BE2C (cell line): ENCODE measurements around the gene OSM.
A peak's percentile ranks its signal among the peaks of the same experiment; 100 is the strongest.

Experiments
- DNase-seq: peaks from one replicate; pipeline ENCODE4 v3.0.0-alpha.2; 2020
- H3K27me3 ChIP-seq: fragments of 250-450 bp; sonication (Bioruptor Pico); 2 replicates; pipeline ENCODE4 v1.5.1; 2020; ENCODE audit warnings: mild to moderate bottlenecking
- H3K36me3 ChIP-seq: fragments of 250-450 bp; sonication (Bioruptor Pico); 2 replicates; pipeline ENCODE4 v1.5.1; 2020; ENCODE audit warnings: mild to moderate bottlenecking
- H3K4me1 ChIP-seq: fragments of 250-450 bp; sonication (Bioruptor Pico); 2 replicates; pipeline ENCODE4 v1.5.1; 2020
- H3K4me3 ChIP-seq: 2 replicates; pipeline ENCODE4 v1.5.1; 2011; ENCODE audit warnings: low read depth, low read length
- H3K9me3 ChIP-seq: fragments of 250-450 bp; sonication (Bioruptor Pico); 2 replicates; pipeline ENCODE4 v1.5.1; 2020
- TF ChIP-seq, protein P1 (sequence below): IDR thresholded peaks from 2 replicates; pipeline ENCODE4 v1.5.1; 2012; ENCODE audit warnings: mild to moderate bottlenecking, low read depth, low read length

Gene OSM

DNA sequence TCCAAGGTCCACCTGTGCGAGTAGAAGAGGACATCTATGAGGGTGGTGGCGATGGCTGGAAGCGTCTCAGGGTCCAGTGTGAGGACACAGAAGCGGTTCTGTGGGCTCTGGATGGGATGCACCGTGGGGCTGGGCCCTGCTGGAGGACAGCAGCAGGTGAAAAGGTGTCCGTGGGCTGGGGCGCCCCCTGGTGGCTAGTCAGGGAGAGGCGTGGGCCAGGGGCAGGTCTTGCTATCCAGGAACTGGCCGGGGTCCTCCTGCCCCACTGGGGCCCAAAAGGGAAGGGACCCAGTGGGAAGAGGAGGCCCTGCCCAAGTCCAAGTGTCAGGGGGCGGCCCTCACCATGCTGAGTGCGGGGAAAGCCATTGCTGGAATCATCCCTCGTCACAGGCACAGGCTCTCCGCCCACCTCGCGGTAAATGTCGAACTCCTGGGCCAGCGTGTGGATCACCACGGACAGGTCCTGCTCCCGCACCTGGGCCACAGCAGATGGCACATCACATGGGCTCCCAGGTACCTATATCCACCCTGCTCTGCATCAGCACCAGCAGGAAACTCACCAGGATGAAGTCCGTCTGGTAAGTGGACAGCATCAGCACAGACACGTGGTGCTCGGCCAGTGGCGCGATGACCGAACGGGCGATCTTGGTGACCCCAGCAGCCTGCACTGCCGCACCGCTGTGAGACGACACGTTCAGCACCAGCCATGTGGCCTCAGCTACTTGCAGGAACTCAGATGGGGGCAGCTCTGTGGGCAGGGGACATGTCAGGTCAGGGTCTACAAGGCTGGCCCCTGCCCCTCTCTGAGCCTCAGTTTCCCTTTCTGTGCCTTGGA, 20.4 kb upstream of the OSM start:
- TF ChIP-seq, protein P1, sequence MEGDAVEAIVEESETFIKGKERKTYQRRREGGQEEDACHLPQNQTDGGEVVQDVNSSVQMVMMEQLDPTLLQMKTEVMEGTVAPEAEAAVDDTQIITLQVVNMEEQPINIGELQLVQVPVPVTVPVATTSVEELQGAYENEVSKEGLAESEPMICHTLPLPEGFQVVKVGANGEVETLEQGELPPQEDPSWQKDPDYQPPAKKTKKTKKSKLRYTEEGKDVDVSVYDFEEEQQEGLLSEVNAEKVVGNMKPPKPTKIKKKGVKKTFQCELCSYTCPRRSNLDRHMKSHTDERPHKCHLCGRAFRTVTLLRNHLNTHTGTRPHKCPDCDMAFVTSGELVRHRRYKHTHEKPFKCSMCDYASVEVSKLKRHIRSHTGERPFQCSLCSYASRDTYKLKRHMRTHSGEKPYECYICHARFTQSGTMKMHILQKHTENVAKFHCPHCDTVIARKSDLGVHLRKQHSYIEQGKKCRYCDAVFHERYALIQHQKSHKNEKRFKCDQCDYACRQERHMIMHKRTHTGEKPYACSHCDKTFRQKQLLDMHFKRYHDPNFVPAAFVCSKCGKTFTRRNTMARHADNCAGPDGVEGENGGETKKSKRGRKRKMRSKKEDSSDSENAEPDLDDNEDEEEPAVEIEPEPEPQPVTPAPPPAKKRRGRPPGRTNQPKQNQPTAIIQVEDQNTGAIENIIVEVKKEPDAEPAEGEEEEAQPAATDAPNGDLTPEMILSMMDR, result peak; percentile 85
- peak; percentile 83 for DNase-seq
- Histone ChIP-seq H3K4me3 (no peak overlapping the region), H3K9me3 (no peaks in the 10 kb centered on the region), H3K4me1 (peaks cover 16% of the 10 kb centered on the region), H3K27me3 (no peaks in the 10 kb centered on the region), H3K36me3 (no peaks in the 10 kb centered on the region)

DNA sequence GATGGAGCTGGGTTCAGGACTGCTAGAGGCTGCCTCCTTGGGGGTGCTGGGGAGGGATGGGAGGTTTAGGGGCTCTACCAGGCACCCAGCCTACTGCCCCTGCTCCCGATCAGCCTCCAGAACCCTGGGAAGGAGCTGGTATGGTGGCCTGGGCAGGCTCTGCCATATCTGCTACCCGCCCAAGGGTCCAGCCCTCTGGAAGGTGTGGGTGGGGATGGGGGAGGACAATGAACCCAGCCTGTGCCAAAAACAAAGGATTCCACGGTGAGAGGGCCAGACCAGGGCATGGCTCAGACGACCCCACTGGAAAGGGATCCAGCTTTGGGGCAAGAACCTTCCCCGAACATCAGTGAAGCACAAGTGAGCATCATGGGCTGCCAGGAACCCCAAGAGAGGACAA, 19.7 kb upstream of the OSM start:
- no peaks in the 10 kb centered on the region for H3K27me3 ChIP-seq
- H3K4me1 ChIP-seq, result peaks cover 16% of the 10 kb centered on the region
- H3K4me3 ChIP-seq, result no peak overlapping the region
- TF ChIP-seq, protein P1, result no peak
- no peaks in the 10 kb centered on the region for H3K9me3 ChIP-seq
- H3K36me3 ChIP-seq, result no peaks in the 10 kb centered on the region
- DNase-seq, result no peak

DNA sequence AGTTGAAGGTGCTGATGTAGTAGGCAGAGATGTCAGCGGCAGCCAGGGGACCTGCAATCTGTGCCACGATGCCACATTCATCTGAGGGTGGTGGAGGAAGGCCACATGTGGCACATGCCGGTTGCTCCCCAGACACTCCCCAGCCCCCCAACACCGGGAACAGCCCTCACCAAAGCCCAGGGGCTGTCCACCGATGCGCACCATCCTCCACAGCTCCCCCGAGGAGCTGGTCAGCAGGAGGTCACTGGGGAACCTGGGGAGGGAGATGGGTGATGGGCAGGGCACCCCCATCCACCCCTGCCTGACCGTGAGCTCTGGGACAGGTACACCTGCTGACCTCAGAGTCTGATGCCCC, 19.2 kb upstream of the OSM start:
- no peaks in the 10 kb centered on the region for H3K9me3 ChIP-seq
- TF ChIP-seq, protein P1, result no peak
- no peaks in the 10 kb centered on the region for H3K27me3 ChIP-seq
- no peak overlapping the region for H3K4me3 ChIP-seq
- no peaks in the 10 kb centered on the region for H3K36me3 ChIP-seq
- DNase-seq, result no peak
- H3K4me1 ChIP-seq, result peaks cover 13% of the 10 kb centered on the region

DNA sequence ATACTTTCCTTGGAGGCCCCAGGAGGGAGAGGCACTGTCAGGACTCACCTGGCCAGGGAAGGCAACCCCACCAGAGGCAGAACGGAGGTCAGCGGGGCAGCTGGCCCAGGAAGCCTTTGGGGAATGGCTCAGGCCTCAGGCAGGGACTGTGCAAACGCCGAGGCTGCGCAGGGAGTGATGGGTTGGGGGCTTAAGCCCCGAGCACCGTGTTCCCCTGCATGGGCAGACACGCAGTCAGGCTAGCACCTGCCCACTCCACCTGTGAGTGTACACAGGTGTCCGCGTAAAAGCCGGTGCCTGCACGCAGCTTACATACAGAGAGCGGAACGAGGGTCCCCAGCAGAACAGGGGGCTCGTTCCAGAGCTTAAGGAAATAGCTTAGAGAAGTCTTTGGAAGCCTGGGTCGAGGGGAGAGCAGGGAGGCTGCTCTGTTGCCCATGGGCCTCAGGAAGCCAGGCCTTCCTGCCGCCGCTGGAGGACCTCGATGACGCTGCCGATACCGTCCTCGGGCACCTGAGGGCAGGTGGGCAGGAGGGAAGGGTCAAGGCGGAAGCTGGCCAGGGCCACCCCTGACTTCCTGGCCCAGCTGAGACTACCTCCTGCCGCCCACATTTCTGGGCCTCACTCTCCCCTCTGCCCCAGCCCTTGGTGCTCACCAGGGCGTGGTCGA, 18.7 kb upstream of the OSM start:
- Histone ChIP-seq H3K27me3 (no peaks in the 10 kb centered on the region), H3K9me3 (no peaks in the 10 kb centered on the region), H3K4me3 (no peak overlapping the region), H3K36me3 (no peaks in the 10 kb centered on the region), H3K4me1 (peaks cover 8% of the 10 kb centered on the region)
- TF ChIP-seq, protein P1, result no peak
- no peak for DNase-seq

DNA sequence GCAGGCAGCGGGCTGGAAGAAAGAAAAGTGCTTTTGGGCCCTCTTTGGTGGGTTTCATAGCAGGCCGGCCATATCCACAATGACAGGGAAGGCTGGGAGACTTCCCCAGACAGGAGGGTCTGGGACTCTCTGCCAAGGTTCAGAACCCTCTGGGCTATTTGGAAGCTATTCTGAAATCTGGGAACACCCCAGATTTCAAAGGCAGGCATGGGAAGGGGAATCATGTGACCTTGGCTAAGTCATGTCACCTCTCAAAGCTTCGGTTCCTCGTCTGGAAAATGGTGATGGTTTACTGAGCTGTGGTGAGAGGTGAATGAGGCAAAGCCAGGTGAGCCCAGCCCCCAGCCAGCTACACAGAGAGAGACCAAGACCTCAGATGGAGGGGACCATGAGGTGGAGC, 18.0 kb upstream of the OSM start:
- Histone ChIP-seq H3K4me3 (no peak overlapping the region), H3K36me3 (no peaks in the 10 kb centered on the region), H3K9me3 (no peaks in the 10 kb centered on the region), H3K27me3 (no peaks in the 10 kb centered on the region), H3K4me1 (peaks cover 3% of the 10 kb centered on the region; the same call in 1 of the 2 replicates)
- TF ChIP-seq, protein P1, result no peak
- no peak for DNase-seq

DNA sequence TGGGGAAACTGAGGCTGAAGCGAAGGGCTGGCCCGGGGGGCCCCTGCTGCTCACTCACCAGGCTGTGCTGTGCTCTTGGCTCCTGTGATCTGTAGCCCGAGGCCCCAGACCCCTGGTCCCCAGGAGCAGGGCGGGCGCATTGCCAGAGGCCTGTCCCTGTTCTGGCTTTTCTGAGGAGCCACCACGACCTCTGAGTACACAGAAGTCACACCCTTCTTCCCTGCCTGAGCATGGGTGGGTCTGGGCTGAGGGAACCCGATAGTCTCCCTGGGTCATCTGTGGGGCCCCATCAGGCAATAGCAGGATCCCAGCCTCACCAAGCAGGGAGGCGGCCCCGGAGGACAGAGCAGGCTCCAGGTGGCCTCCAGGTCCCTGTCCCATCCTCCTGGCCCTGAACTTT, 17.5 kb upstream of the OSM start:
- Histone ChIP-seq H3K4me3 (no peak overlapping the region), H3K9me3 (no peaks in the 10 kb centered on the region), H3K27me3 (no peaks in the 10 kb centered on the region), H3K4me1 (peaks cover 3% of the 10 kb centered on the region; the same call in 1 of the 2 replicates), H3K36me3 (no peaks in the 10 kb centered on the region)
- DNase-seq, result peak; percentile 54
- TF ChIP-seq, protein P1, result no peak
